ENCODE data around the gene WDR83.
"Not testable (repeated sequence)": the region's sequence is repeated elsewhere in the genome, so short reads cannot be mapped to it uniquely, and the experiment has no call there.

The WDR83 gene

GRCh38 chr19:12666265-12667048 lies at the start of gene WDR83, which contains the start of gene MAN2B1:
WDR83 (plus strand) TSS chr19:12666807; CDS start chr19:12669791, 2,984 bp downstream.
MAN2B1 (minus strand) TSS chr19:12666742; CDS start chr19:12666701, 41 bp downstream.
- DNase-seq = peak; percentile 10

GRCh38 chr19:12617646-12618045 lies 49.0 kb upstream of the WDR83 start:
- no peak for DNase-seq

GRCh38 chr19:12621253-12622024 lies 45.2 kb upstream of the WDR83 start:
- not testable (repeated sequence) for DNase-seq

GRCh38 chr19:12623361-12624031 lies 43.1 kb upstream of the WDR83 start:
- no peak for DNase-seq

- DNase-seq = no peak
Observed at GRCh38 chr19:12626958-12627357, 39.6 kb upstream of the WDR83 start.

GRCh38 chr19:12628040-12629022 lies 38.3 kb upstream of the WDR83 start:
- DNase-seq = no peak

GRCh38 chr19:12629215-12629614 lies 37.4 kb upstream of the WDR83 start:
- no peak for DNase-seq

- DNase-seq = no peak
Observed at GRCh38 chr19:12636631-12637030, 30.0 kb upstream of the WDR83 start.

- no peak for DNase-seq
Observed at GRCh38 chr19:12638611-12639182, 27.9 kb upstream of the WDR83 start.

GRCh38 chr19:12639901-12640613 lies 26.6 kb upstream of the WDR83 start:
- DNase-seq = peak; percentile 39

- no peak for DNase-seq
Observed at GRCh38 chr19:12641456-12641855, 25.2 kb upstream of the WDR83 start.

GRCh38 chr19:12642506-12642905 lies 24.1 kb upstream of the WDR83 start:
- no peak for DNase-seq

GRCh38 chr19:12643716-12644115 lies 22.9 kb upstream of the WDR83 start:
- not testable (repeated sequence) for DNase-seq

GRCh38 chr19:12646551-12646950 lies 20.1 kb upstream of the WDR83 start:
- DNase-seq = no peak

GRCh38 chr19:12647047-12647446 lies 19.6 kb upstream of the WDR83 start:
- DNase-seq = no peak

GRCh38 chr19:12647490-12648071 lies 19.0 kb upstream of the WDR83 start:
- peak; percentile 2 for DNase-seq

- DNase-seq = no peak
Observed at GRCh38 chr19:12648088-12648487, 18.5 kb upstream of the WDR83 start.

- DNase-seq = no peak
Observed at GRCh38 chr19:12649941-12650340, 16.7 kb upstream of the WDR83 start.

- no peak for DNase-seq
Observed at GRCh38 chr19:12652219-12652618, 14.4 kb upstream of the WDR83 start.

GRCh38 chr19:12655546-12655945 lies 11.1 kb upstream of the WDR83 start:
- no peak for DNase-seq
